Muscle of back (tissue), 11 donors: ENCODE results near the gene SH3GL2. TPM values are rescaled to one million over a fixed set of nuclear protein-coding genes. Genes with fewer than 3 reads are reported as not detected.
A peak's percentile ranks its signal among the peaks of the same experiment; 100 is the strongest.

Experiments used
- DNase-seq, 3 donors: peaks; one replicate each; pipeline versions ENCODE4 v3.0.0 to v3.0.0-alpha.2; 2013
- polyA plus RNA-seq, 10 donors: library from polyadenylated mRNA; unstranded; fragments of 120-200 nt; gene quantifications; one replicate each; pipeline ENCODE4 v1.2.1, GENCODE V29; 2013; ENCODE audit not compliant: insufficient read length in 10 of 10

SH3GL2 gene
- polyA plus RNA-seq, 10 donors: 0.07 to 0.62 (median 0.14) TPM; not detected in 1

GRCh38 chr9:17653947-17654465 is 75.1 kb downstream of the SH3GL2 start:
- DNase-seq: no peak

GRCh38 chr9:17656889-17657288 is 78.0 kb downstream of the SH3GL2 start:
- no peak for DNase-seq

- DNase-seq: no peak
Observed at GRCh38 chr9:17658237-17658636, 79.4 kb downstream of the SH3GL2 start.

- DNase-seq: no peak
Observed at GRCh38 chr9:17660158-17660557, 81.3 kb downstream of the SH3GL2 start.

GRCh38 chr9:17665450-17665849 is 86.6 kb downstream of the SH3GL2 start:
- DNase-seq: no peak

GRCh38 chr9:17669206-17669605 is 90.3 kb downstream of the SH3GL2 start:
- DNase-seq: no peak

- DNase-seq: no peak
Observed at GRCh38 chr9:17682684-17683083, 103.8 kb downstream of the SH3GL2 start.

- no peak for DNase-seq
Observed at GRCh38 chr9:17688834-17689233, 110.0 kb downstream of the SH3GL2 start.

- DNase-seq: no peak
Observed at GRCh38 chr9:17694336-17694735, 115.5 kb downstream of the SH3GL2 start.

- DNase-seq: no peak
Observed at GRCh38 chr9:17695482-17695881, 116.6 kb downstream of the SH3GL2 start.

GRCh38 chr9:17699615-17700330 is 120.9 kb downstream of the SH3GL2 start:
- DNase-seq: no peak

GRCh38 chr9:17706347-17706746 is 127.5 kb downstream of the SH3GL2 start:
- no peak for DNase-seq

- DNase-seq: no peak
Observed at GRCh38 chr9:17719053-17719452, 140.2 kb downstream of the SH3GL2 start.

- DNase-seq: no peak
Observed at GRCh38 chr9:17721954-17722353, 143.1 kb downstream of the SH3GL2 start.

- no peak for DNase-seq
Observed at GRCh38 chr9:17723656-17724055, 144.8 kb downstream of the SH3GL2 start.

- no peak for DNase-seq
Observed at GRCh38 chr9:17725399-17726010, 146.6 kb downstream of the SH3GL2 start.

GRCh38 chr9:17726298-17726697 is 147.4 kb downstream of the SH3GL2 start:
- DNase-seq: no peak

- DNase-seq: no peak
Observed at GRCh38 chr9:17730899-17731298, 152.0 kb downstream of the SH3GL2 start.

GRCh38 chr9:17731308-17731707 is 152.4 kb downstream of the SH3GL2 start:
- no peak for DNase-seq

- no peak for DNase-seq
Observed at GRCh38 chr9:17734674-17735073, 155.8 kb downstream of the SH3GL2 start.

- DNase-seq: no peak
Observed at GRCh38 chr9:17735859-17736258, 157.0 kb downstream of the SH3GL2 start.

GRCh38 chr9:17739022-17739421 is 160.2 kb downstream of the SH3GL2 start:
- DNase-seq: peak in 1 of 3 donors; percentile 1

GRCh38 chr9:17739736-17740135 is 160.9 kb downstream of the SH3GL2 start:
- peak; percentile 17 to 73 (median 56) for DNase-seq
